A549 (cell line): ENCODE measurements around the gene IGF1R. TPM values are rescaled to one million over a fixed set of nuclear protein-coding genes. Genes with fewer than 3 reads are reported as not detected.
A peak's percentile ranks its signal among the peaks of the same experiment; 100 is the strongest.

ENCODE experiments used
- ATAC-seq, 2 experiments: fragments of 200-7000 bp in 1 of 2; fragments of >200 bp in 1 of 2; cut with Nextera tagmentation in 1 of 2; cut with Tn5 transposase in 1 of 2; 3 replicates each; pipeline versions ENCODE4 v1.8.0 to v1.9.1; 2018 to 2020; ENCODE audit warnings: mild to moderate bottlenecking in 1 of 2, moderate library complexity in 1 of 2
- CTCF ChIA-PET: fragments of 300-600 bp; sonication (Branson Sonifier 250); formaldehyde crosslinking; extraction: SDS; loops from one replicate; lab custom pipeline; 2021; ENCODE audit warnings: antibody characterized with exemption, inconsistent platforms; lab: Yijun Ruan, JAX
- POLR2A ChIA-PET: fragments of 350-600 bp; formaldehyde crosslinking; extraction: SDS; loops from one replicate; lab custom pipeline; 2021; ENCODE audit warnings: antibody characterized with exemption, inconsistent platforms; lab: Yijun Ruan, JAX
- DNase-seq, 2 experiments: peaks; one replicate each; pipeline versions ENCODE4 v3.0.0 to v3.0.0-alpha.2; 2011 to 2016; ENCODE audit warnings: low read depth in 1 of 2, low spot score in 1 of 2
- FAIRE-seq: peaks from 2 replicates; lab custom pipeline; 2011; peaks lifted over from hg19 to GRCh38; lab: Jason Lieb, UNC
- H3K27ac ChIP-seq, 2 experiments: fragments of >200 bp; sonication (Bioruptor Twin); formaldehyde crosslinking; 3 replicates each; pipeline ENCODE4 v1.5.1; 2016 to 2017
- H3K4me1 ChIP-seq: fragments of >200 bp; sonication (Bioruptor Twin); formaldehyde crosslinking; 3 replicates; pipeline ENCODE4 v1.6.1; 2016
- H3K4me2 ChIP-seq: fragments of >200 bp; sonication (Bioruptor Twin); formaldehyde crosslinking; 3 replicates; pipeline ENCODE4 v1.6.1; 2016
- H3K4me3 ChIP-seq: fragments of >200 bp; sonication (Bioruptor Twin); formaldehyde crosslinking; 3 replicates; pipeline ENCODE4 v1.5.1; 2016
- H3K9me3 ChIP-seq: fragments of >200 bp; sonication (Bioruptor Twin); formaldehyde crosslinking; 3 replicates; pipeline ENCODE4 v1.6.1; 2016
- CBX8 ChIP-seq: fragments of 200-600 bp; sonication (generic); IDR thresholded peaks from 2 replicates; pipeline ENCODE4 v1.6.1; 2016
- EHMT2 ChIP-seq: fragments of 200-600 bp; sonication (generic); IDR thresholded peaks from 2 replicates; pipeline ENCODE4 v1.6.1; 2016; ENCODE audit warnings: antibody characterized with exemption, low read depth, mild to moderate bottlenecking, moderate library complexity
- EP300 ChIP-seq, 2 experiments: fragments of >200 bp; sonication (Bioruptor Twin); formaldehyde crosslinking; IDR thresholded peaks; 2 replicates in 1 of 2; 3 replicates in 1 of 2; pipeline ENCODE4 v1.6.1; 2016 to 2017
- FOXS1 ChIP-seq: fragments of 250-450 bp; sonication (Bioruptor Pico); IDR thresholded peaks from 2 replicates; pipeline ENCODE4 v1.5.0; 2020; ENCODE audit warnings: mild to moderate bottlenecking, moderate library complexity
- HDAC2 ChIP-seq: fragments of 200-600 bp; sonication (generic); IDR thresholded peaks from 2 replicates; pipeline ENCODE4 v1.6.1; 2016
- HOXB13 ChIP-seq: fragments of 250-450 bp; sonication (Bioruptor Pico); IDR thresholded peaks from 2 replicates; pipeline ENCODE4 v1.5.0; 2020; ENCODE audit warnings: low read depth, mild to moderate bottlenecking, moderate library complexity
- KDM5A ChIP-seq: fragments of 200-600 bp; sonication (generic); IDR thresholded peaks from 2 replicates; pipeline ENCODE4 v1.6.1; 2016; ENCODE audit warnings: antibody characterized with exemption, mild to moderate bottlenecking
- MAZ ChIP-seq: fragments of 150-350 bp; IDR thresholded peaks from 2 replicates; pipeline ENCODE4 v1.6.1; 2014; ENCODE audit warnings: antibody characterized with exemption, low read depth, low read length, borderline replicate concordance
- NPAS2 ChIP-seq: fragments of 250-450 bp; sonication (Bioruptor Pico); IDR thresholded peaks from 2 replicates; pipeline ENCODE4 v1.8.0; 2022; ENCODE audit warnings: mild to moderate bottlenecking, moderate library complexity, borderline replicate concordance
- NR3C1 ChIP-seq: fragments of >200 bp; sonication (Bioruptor Twin); formaldehyde crosslinking; IDR thresholded peaks from 3 replicates; pipeline ENCODE4 v1.6.1; 2017
- RAD21 ChIP-seq, 2 experiments: fragments of >200 bp in 1 of 2; sonication (Bioruptor Twin) in 1 of 2; formaldehyde crosslinking in 1 of 2; IDR thresholded peaks in 1 of 2; conservative IDR thresholded peaks in 1 of 2; 2 replicates in 1 of 2; 3 replicates in 1 of 2; pipeline ENCODE4 v1.6.1; 2012 to 2018; ENCODE audit warnings: inconsistent platforms in 1 of 2
- RARB ChIP-seq: fragments of 250-450 bp; sonication (Bioruptor Pico); IDR thresholded peaks from 2 replicates; pipeline ENCODE4 v1.8.0; 2021; ENCODE audit warnings: mild to moderate bottlenecking, moderate library complexity
- RCOR1 ChIP-seq: fragments of 150-350 bp; IDR thresholded peaks from 2 replicates; pipeline ENCODE4 v1.6.1; 2014; ENCODE audit warnings: antibody characterized with exemption, low read length, low read depth
- SREBF2 ChIP-seq: fragments of 450-650 bp; IDR thresholded peaks from 2 replicates; pipeline ENCODE4 v1.6.1; 2014; ENCODE audit warnings: mild to moderate bottlenecking, moderate library complexity
- TP53 ChIP-seq: fragments of 250-450 bp; sonication (Bioruptor Pico); IDR thresholded peaks from 2 replicates; pipeline ENCODE4 v1.5.0; 2021; ENCODE audit warnings: mild to moderate bottlenecking, moderate library complexity
- ZNF302 ChIP-seq: fragments of 250-450 bp; sonication (Bioruptor Pico); IDR thresholded peaks from 2 replicates; pipeline ENCODE4 v1.9.0; 2021; ENCODE audit warnings: inconsistent platforms, mild to moderate bottlenecking, moderate library complexity
- WGBS: methylation state at CpG from one replicate; pipeline ENCODE4 v1.1.6; 2017; ENCODE audit errors: missing lambda C conversion rate; 5-methylcytosine and 5-hydroxymethylcytosine counted together
- polyA plus RNA-seq, 4 experiments: library from polyadenylated mRNA; depleted of rRNA in 3 of 4; stranded (reverse); fragments of >200 nt; fragmentation: RNase III in 1 of 4; extraction: RNeasy Plus Mini Kit Qiagen cat#74134 plus additional on column Dnase treatment in 1 of 4; gene quantifications; 2 replicates in 3 of 4; 3 replicates in 1 of 4; pipeline ENCODE4 v1.2.3, GENCODE V29; 2011 to 2017
- TF ChIP-seq, protein P1 (sequence below): fragments of 450-650 bp; IDR thresholded peaks from 2 replicates; pipeline ENCODE4 v1.6.1; 2014; ENCODE audit warnings: antibody characterized with exemption
- TF ChIP-seq, protein P2 (sequence below): fragments of >200 bp; sonication (Bioruptor Twin); formaldehyde crosslinking; IDR thresholded peaks from 3 replicates; pipeline ENCODE4 v1.5.1; 2016

The IGF1R gene
- polyA plus RNA-seq, 2 of the 4 experiments (the other 2 are of a cell fraction): 42.6 to 69.5 TPM

DNA sequence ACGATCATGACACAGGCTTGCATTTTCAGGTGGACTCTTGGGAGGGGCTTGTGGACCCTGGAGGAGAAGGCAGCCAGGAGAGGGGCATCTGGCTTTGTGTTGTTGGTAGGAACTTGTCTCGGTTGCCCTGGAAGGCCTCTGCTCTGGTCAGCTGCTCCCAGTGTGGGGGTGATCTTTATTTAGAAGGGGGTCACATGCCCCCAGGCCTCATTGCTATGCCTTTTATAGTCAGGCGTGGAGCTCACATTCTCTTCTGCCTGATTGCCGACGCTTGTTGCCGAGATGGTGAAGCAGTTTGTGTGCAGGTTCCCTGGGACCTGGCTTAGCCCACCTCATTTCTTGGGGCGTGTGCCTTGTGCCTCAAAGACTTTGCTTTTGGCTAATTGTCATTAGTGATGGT lies 66.6 kb downstream of the IGF1R start:
- ATAC-seq: no peak
- peaks cover 5% of the 10 kb centered on the region; the same call in 1 of the 3 replicates for H3K9me3 ChIP-seq
- no peak for FAIRE-seq
- ChIA-PET CTCF (interaction anchor here (0.6 to 3.1 kb wide), 6 partner anchors 11 to 384 kb away, joined by 3 to 10 read pairs (median 4); no protein-coding TSS in a partner anchor), POLR2A (no interaction called here)
- WGBS: 91% methylated on average over 7 of the region's 7 CpGs
- TF ChIP-seq ZNF302 (CRISPR knock-in tag) (no peak), NPAS2 (CRISPR knock-in tag) (no peak)
- TF ChIP-seq, protein P1, sequence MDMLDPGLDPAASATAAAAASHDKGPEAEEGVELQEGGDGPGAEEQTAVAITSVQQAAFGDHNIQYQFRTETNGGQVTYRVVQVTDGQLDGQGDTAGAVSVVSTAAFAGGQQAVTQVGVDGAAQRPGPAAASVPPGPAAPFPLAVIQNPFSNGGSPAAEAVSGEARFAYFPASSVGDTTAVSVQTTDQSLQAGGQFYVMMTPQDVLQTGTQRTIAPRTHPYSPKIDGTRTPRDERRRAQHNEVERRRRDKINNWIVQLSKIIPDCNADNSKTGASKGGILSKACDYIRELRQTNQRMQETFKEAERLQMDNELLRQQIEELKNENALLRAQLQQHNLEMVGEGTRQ: no peak
- DNase-seq: no peak
- peaks cover 62% of the 10 kb centered on the region for H3K4me1 ChIP-seq
- H3K4me3 ChIP-seq: no peak overlapping the region
- H3K27ac ChIP-seq: 0 out of 6 replicates have a peak overlapping the region, but pooled peaks of 1 of the 2 experiments have one; percentile 2
- H3K4me2 ChIP-seq: no peak overlapping the region

DNA sequence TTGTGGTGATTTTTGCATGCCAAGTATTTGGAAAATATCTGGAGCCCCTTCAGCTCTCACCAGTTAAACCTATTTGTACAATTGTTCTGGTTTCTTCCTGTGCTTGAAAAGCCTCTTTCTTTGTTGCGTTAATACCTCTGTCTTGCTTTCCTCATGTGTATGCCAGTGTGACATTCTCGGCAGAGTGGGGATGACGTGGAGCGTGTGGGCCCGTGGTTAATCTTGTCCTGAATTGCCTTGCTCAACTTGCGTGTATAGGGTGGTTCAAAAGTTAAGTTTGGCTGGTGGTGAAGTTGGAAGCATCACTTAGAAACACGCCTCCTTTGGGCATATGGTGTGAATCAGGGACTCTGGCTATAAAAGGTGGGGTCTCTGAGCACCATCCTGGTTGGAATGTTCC lies 67.1 kb downstream of the IGF1R start:
- FAIRE-seq (no peak), DNase-seq (no peak), ATAC-seq (no peak)
- Histone ChIP-seq H3K27ac (no peak overlapping the region), H3K4me1 (peaks cover 67% of the 10 kb centered on the region), H3K9me3 (peaks cover 5% of the 10 kb centered on the region; the same call in 1 of the 3 replicates), H3K4me3 (no peak overlapping the region), H3K4me2 (no peak overlapping the region)
- WGBS: 94% methylated on average over 7 of the region's 7 CpGs
- ChIA-PET CTCF (interaction anchor here (1.7 kb wide), 1 partner anchor 12 kb away, joined by 6 read pairs; no protein-coding TSS in a partner anchor), POLR2A (no interaction called here)
- TF ChIP-seq SREBF2 (no peak), RARB (CRISPR knock-in tag) (no peak), KDM5A (no peak)

DNA sequence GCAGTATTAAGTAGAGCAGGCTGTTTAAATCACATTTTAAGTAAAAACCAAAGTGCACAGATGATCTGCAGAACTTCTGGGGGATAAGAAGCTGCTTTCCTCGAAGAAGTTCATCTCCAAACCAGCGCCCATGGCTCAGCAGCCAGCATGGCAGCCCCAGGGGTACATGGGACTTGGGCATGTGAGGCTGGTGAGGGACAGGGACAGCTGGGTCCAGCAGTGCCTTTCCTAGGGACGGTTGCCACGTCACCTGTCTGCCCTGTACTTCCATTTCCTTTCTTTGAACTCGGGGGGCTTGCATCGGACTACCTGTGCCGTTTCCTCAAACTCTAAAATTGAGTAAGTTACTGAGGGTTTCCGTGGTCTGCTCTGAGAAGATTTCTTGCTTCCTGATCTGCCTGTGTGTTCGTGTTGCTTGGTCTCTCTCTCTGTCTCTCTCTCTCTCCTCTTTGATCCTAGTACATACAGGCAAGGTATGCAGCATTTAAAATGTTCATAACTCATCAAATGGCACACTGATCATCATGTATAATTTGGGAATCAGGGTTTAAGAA lies 67.6 kb downstream of the IGF1R start:
- Histone ChIP-seq H3K4me2 (no peak overlapping the region), H3K27ac (no peak overlapping the region), H3K9me3 (peaks cover 5% of the 10 kb centered on the region; the same call in 1 of the 3 replicates), H3K4me1 (peaks cover 73% of the 10 kb centered on the region), H3K4me3 (no peak overlapping the region)
- FAIRE-seq (peak; percentile 7), ATAC-seq (no peak; a peak in 1 of 6 replicates), DNase-seq (no peak)
- POLR2A ChIA-PET: no interaction called here
- CTCF ChIA-PET: interaction anchor here (1.2 to 1.3 kb wide), 3 partner anchors 9 to 56 kb away, joined by 3 to 5 read pairs (median 4); no protein-coding TSS in a partner anchor
- no peak for TF ChIP-seq RCOR1
- WGBS: 88% methylated on average over 9 of the region's 9 CpGs

DNA sequence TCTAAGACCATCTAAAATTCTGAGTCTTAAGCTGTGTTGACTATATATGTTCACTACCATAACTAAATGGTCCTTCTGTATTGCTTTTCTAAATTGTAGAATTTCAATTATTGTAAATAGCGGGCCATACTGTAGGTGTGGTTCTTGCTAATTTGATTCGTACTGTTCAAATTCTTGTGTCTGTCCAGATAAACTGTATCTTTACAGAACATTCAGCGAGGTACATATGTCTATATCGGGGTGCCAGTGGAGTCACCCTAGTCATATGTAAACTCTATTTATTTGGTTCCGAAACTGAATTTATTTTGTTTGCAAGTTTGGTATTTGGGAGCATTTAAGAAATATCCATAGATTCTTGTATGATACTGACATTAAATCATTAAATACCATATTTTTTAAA lies 69.0 kb downstream of the IGF1R start:
- peaks cover 87% of the 10 kb centered on the region for H3K4me1 ChIP-seq
- no peak for FAIRE-seq

More for the DNA sequence above, 69.0 kb downstream of the IGF1R start:
- Histone ChIP-seq H3K4me2 (peak overlapping the region; percentile 52), H3K9me3 (no peaks in the 10 kb centered on the region), H3K4me3 (no peak overlapping the region), H3K27ac (no peak overlapping the region)
- TF ChIP-seq RAD21 (conservative IDR thresholded peaks at IDR 0.05 in 1 of 2, IDR thresholded peaks at IDR 0.05 in 1 of 2): no peak
- TF ChIP-seq RCOR1: no peak
- TF ChIP-seq, protein P2, sequence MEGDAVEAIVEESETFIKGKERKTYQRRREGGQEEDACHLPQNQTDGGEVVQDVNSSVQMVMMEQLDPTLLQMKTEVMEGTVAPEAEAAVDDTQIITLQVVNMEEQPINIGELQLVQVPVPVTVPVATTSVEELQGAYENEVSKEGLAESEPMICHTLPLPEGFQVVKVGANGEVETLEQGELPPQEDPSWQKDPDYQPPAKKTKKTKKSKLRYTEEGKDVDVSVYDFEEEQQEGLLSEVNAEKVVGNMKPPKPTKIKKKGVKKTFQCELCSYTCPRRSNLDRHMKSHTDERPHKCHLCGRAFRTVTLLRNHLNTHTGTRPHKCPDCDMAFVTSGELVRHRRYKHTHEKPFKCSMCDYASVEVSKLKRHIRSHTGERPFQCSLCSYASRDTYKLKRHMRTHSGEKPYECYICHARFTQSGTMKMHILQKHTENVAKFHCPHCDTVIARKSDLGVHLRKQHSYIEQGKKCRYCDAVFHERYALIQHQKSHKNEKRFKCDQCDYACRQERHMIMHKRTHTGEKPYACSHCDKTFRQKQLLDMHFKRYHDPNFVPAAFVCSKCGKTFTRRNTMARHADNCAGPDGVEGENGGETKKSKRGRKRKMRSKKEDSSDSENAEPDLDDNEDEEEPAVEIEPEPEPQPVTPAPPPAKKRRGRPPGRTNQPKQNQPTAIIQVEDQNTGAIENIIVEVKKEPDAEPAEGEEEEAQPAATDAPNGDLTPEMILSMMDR: no peak
- no peak for TF ChIP-seq NR3C1
- no peak for TF ChIP-seq CBX8
- TF ChIP-seq EHMT2: no peak
- no peak for TF ChIP-seq EP300 (IDR thresholded peaks at IDR 0.05)
- no peak for TF ChIP-seq NPAS2 (CRISPR knock-in tag)
- TF ChIP-seq HDAC2: no peak
- TF ChIP-seq MAZ: no peak
- TF ChIP-seq HOXB13 (CRISPR knock-in tag): no peak
- TF ChIP-seq FOXS1 (CRISPR knock-in tag): no peak
- no peak for TF ChIP-seq TP53
- 93% methylated on average over 5 of the region's 5 CpGs for WGBS
- ChIA-PET CTCF (interaction anchor here (0.9 to 1.3 kb wide), 4 partner anchors 10 to 58 kb away, joined by 3 to 4 read pairs (median 3); no protein-coding TSS in a partner anchor), POLR2A (no interaction called here)
- DNase-seq (no peak), ATAC-seq (no peak)
